GM23338 (cell line): ENCODE data around the gene ATXN7L1. TPM values are rescaled to one million over a fixed set of nuclear protein-coding genes. Genes with fewer than 3 reads are reported as not detected.
A peak's percentile ranks its signal among the peaks of the same experiment; 100 is the strongest.

ENCODE experiments used
- ATAC-seq: fragments of 200-7000 bp; cut with Tn5 transposase; 3 replicates; pipeline ENCODE4 v1.9.1; 2020
- DNase-seq: peaks from one replicate; pipeline ENCODE4 v3.0.0-alpha.2; 2015; ENCODE audit warnings: low spot score
- H2AFZ ChIP-seq: fragments of 200-600 bp; sonication (generic); 2 replicates; pipeline ENCODE4 v1.8.0; 2016; ENCODE audit warnings: antibody characterized with exemption, mild to moderate bottlenecking, moderate library complexity
- H3F3A ChIP-seq: fragments of 200-600 bp; sonication (generic); replicated peaks from 2 replicates; pipeline ENCODE4 v1.8.0; 2017; ENCODE audit warnings: antibody characterized with exemption, mixed run types, low read depth
- H3K27ac ChIP-seq: fragments of 200-600 bp; sonication (generic); 2 replicates; pipeline ENCODE4 v1.6.1; 2016; ENCODE audit warnings: low read depth
- H3K27me3 ChIP-seq: fragments of 200-600 bp; sonication (generic); 2 replicates; pipeline ENCODE4 v1.8.0; 2016; ENCODE audit warnings: mild to moderate bottlenecking, mixed run types, moderate library complexity; ENCODE audit not compliant: insufficient read depth
- H3K36me3 ChIP-seq: fragments of 200-600 bp; sonication (generic); 2 replicates; pipeline ENCODE4 v1.8.0; 2016; ENCODE audit warnings: mild to moderate bottlenecking; ENCODE audit not compliant: insufficient read depth
- H3K4me1 ChIP-seq: fragments of 200-600 bp; sonication (generic); 2 replicates; pipeline ENCODE4 v1.8.0; 2016; ENCODE audit warnings: mild to moderate bottlenecking, moderate library complexity; ENCODE audit not compliant: insufficient read depth
- H3K4me2 ChIP-seq: fragments of 200-600 bp; sonication (generic); 2 replicates; pipeline ENCODE4 v1.7.1; 2017; ENCODE audit warnings: mixed run types
- H3K4me3 ChIP-seq: fragments of 200-600 bp; sonication (generic); 2 replicates; pipeline ENCODE4 v1.6.1; 2016; ENCODE audit warnings: mixed run types
- H3K79me2 ChIP-seq: fragments of 200-600 bp; sonication (generic); replicated peaks from 2 replicates; pipeline ENCODE4 v1.8.0; 2017; ENCODE audit warnings: mild to moderate bottlenecking; ENCODE audit not compliant: insufficient read depth
- H3K9me2 ChIP-seq: fragments of 200-600 bp; sonication (generic); 2 replicates; pipeline ENCODE4 v1.8.0; 2017; ENCODE audit not compliant: insufficient read depth
- H4K20me1 ChIP-seq: fragments of 200-600 bp; sonication (generic); replicated peaks from 2 replicates; pipeline ENCODE4 v1.8.0; 2017; ENCODE audit warnings: mild to moderate bottlenecking; ENCODE audit not compliant: insufficient read depth
- H3K27ac Mint-ChIP-seq: 2 replicates; pipeline ENCODE4 v1.8.0; 2020; ENCODE audit warnings: inconsistent platforms, mild to moderate bottlenecking, moderate library complexity, mixed read lengths
- H3K27me3 Mint-ChIP-seq: 3 replicates; pipeline ENCODE4 v1.8.0; 2022; ENCODE audit warnings: low read depth, mild to moderate bottlenecking, moderate library complexity, mixed read lengths, inconsistent platforms; ENCODE audit not compliant: insufficient read depth, poor library complexity
- H3K36me3 Mint-ChIP-seq: 3 replicates; pipeline ENCODE4 v1.8.0; 2021; ENCODE audit warnings: low read depth, mild to moderate bottlenecking, inconsistent platforms, moderate library complexity, mixed read lengths
- H3K4me1 Mint-ChIP-seq: 3 replicates; pipeline ENCODE4 v1.8.0; 2020; ENCODE audit warnings: mild to moderate bottlenecking, inconsistent platforms, mixed read lengths
- H3K4me3 Mint-ChIP-seq: 3 replicates; pipeline ENCODE4 v1.8.0; 2021; ENCODE audit warnings: moderate library complexity, mild to moderate bottlenecking, inconsistent platforms, mixed read lengths
- H3K9me3 Mint-ChIP-seq: 3 replicates; pipeline ENCODE4 v1.8.0; 2020; ENCODE audit warnings: moderate library complexity, mild to moderate bottlenecking, inconsistent platforms, mixed read lengths
- CREB1 ChIP-seq: fragments of 250-450 bp; sonication (Bioruptor Pico); IDR thresholded peaks from 2 replicates; pipeline ENCODE4 v1.5.0; 2020; ENCODE audit warnings: low read depth, mild to moderate bottlenecking, moderate library complexity
- EZH2phosphoT487 ChIP-seq: fragments of 200-600 bp; sonication (generic); IDR thresholded peaks from one replicate; pipeline ENCODE4 v1.8.1; 2018; ENCODE audit warnings: antibody characterized with exemption; ENCODE audit not compliant: unreplicated experiment
- JUNB ChIP-seq: IDR thresholded peaks from one replicate; pipeline ENCODE4 v1.6.1; 2016; ENCODE audit warnings: antibody characterized with exemption; ENCODE audit not compliant: unreplicated experiment
- NANOG ChIP-seq: IDR thresholded peaks from 2 replicates; pipeline ENCODE4 v1.6.1; 2016; ENCODE audit warnings: antibody characterized with exemption, borderline replicate concordance
- STAT1 ChIP-seq: IDR thresholded peaks from one replicate; pipeline ENCODE4 v1.6.1; 2016; ENCODE audit warnings: antibody characterized with exemption; ENCODE audit not compliant: unreplicated experiment
- ZNF331 ChIP-seq: fragments of 250-450 bp; sonication (Bioruptor Pico); IDR thresholded peaks from 2 replicates; pipeline ENCODE4 v1.5.0; 2020; ENCODE audit warnings: low read depth, mild to moderate bottlenecking, moderate library complexity
- ZNF462 ChIP-seq: fragments of 250-450 bp; sonication (Bioruptor Pico); IDR thresholded peaks from 2 replicates; pipeline ENCODE4 v1.5.0; 2020; ENCODE audit warnings: mild to moderate bottlenecking, moderate library complexity
- polyA plus RNA-seq: library from polyadenylated mRNA; unstranded; fragments of >200 nt; fragmentation: Nextera tagmentation; extraction: Ambion mirVana; gene quantifications from 2 replicates; pipeline ENCODE4 v1.2.1, GENCODE V29; 2016
- total RNA-seq: library from RNA; depleted of rRNA; stranded (reverse); fragments of >200 nt; shearing (Covaris generic); gene quantifications from 2 replicates; pipeline ENCODE4 v1.2.3, GENCODE V29; 2014

The ATXN7L1 gene
- total and polyA plus RNA-seq, 2 experiments from 2014 or later, result 22.8 to 29.8 TPM

GRCh38 chr7:105773030-105773460 is 103.4 kb downstream of the ATXN7L1 start:
- Histone ChIP-seq H3K36me3 (no peaks in the 10 kb centered on the region), H3K9me2 (no peaks in the 10 kb centered on the region), H3K4me1 (peaks cover 60% of the 10 kb centered on the region), H3K27ac (peak overlapping the region; percentile 95), H2AFZ (no peak overlapping the region), H4K20me1 (no peaks in the 10 kb centered on the region), H3K4me2 (peak overlapping the region; percentile 11), H3F3A (no peaks in the 10 kb centered on the region), H3K4me3 (no peak overlapping the region), H3K27me3 (no peaks in the 10 kb centered on the region), H3K79me2 (peaks cover 5% of the 10 kb centered on the region; the same call in 1 of the 2 replicates)
- DNase-seq (peak; percentile 93), ATAC-seq (peak; percentile 42)
- Mint-ChIP-seq H3K27ac (peak overlapping the region; percentile 97), H3K27me3 (peaks cover 10% of the 10 kb centered on the region), H3K4me1 (peaks cover 83% of the 10 kb centered on the region), H3K4me3 (peak overlapping the region; percentile 26; the same call in 1 of the 3 replicates), H3K36me3 (peaks cover 4% of the 10 kb centered on the region; the same call in 1 of the 3 replicates), H3K9me3 (no peaks in the 10 kb centered on the region)
- TF ChIP-seq STAT1, result no peak
- no peak for TF ChIP-seq ZNF462 (CRISPR knock-in tag)
- no peak for TF ChIP-seq EZH2phosphoT487
- TF ChIP-seq CREB1 (CRISPR knock-in tag), result no peak
- no peak for TF ChIP-seq NANOG
- no peak for TF ChIP-seq JUNB
- no peak for TF ChIP-seq ZNF331 (CRISPR knock-in tag)
